ENCODE measurements around the gene CACNB1.

CACNB1 gene

DNA sequence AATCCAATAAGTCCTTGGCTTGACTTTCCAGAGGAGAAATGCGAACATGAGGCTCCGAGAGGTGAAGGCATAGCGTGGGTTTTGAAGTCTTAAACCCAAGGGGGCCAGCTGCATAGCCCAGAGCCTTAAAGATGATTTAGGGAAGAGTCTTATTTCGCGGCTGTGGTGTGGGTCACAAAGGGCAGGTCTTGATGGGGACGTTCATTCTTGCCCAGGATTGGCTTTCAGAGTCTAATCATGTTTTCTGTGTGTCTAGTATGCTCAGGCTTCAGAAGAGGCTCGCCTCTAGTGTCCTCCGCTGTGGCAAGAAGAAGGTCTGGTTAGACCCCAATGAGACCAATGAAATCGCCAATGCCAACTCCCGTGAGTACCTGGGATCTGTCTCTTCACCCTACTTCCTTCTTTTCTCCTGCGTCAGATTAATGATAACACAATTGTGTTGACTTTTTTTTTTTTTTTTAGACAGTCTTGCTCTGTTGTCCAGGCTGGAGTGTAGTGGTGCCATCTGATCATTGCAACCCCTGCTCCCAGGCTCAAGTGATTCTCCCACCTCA lies 3.6 kb upstream of the CACNB1 start:
- DNase-seq (ENCODE audit: low read depth in 2 of 2): no peak

DNA sequence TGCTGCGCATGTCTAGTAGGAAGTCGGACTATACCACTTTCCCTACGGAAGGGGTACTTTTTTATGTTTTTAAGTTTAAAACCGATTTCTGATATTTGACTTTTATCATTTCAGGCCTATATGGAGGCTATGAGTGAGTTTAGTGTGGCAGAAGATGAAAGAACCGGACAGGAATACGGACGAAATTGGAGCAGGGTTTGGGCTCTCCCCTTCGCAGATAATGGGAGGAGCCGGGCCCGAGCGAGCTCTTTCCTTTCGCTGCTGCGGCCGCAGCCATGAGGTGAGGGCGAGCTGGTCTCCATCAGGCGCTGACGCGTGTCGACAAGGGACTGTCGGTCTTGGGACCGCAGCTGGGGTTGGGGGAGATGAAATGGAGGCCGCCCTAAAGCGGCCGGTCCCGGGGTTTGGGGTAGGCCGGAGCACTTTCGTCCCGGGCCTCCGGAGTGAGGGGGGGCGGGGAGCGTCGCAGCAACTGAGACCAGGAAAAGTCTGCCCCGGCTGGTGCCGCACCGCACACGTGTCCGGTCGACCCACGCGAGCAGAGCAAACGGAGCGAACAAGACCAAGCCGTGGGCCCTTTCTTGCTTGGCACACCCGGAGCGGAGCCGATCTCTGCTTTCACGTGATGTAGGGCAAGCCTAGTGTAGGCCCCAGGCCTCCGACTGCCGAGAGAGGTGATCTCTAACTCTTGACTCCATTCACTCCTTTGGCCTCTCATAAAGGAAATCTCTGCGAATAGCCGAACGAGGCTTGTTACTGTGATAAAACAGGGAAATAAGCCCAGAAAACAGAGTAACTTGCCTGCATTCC lies 2.8 kb upstream of the CACNB1 start, which contains the start of gene RPL19:
Gene RPL19 (plus strand): TSS at position 214 of the 810 bp plus-strand sequence. CDS start 62 bp downstream, at position 276.
- peak; percentile 70 to 74 for DNase-seq (ENCODE audit: low read depth in 2 of 2)

GRCh38 chr17:39199820-39200069 lies 2.3 kb upstream of the CACNB1 start:
- peak; percentile 84 to 92 for DNase-seq (ENCODE audit: low read depth in 2 of 2)

DNA sequence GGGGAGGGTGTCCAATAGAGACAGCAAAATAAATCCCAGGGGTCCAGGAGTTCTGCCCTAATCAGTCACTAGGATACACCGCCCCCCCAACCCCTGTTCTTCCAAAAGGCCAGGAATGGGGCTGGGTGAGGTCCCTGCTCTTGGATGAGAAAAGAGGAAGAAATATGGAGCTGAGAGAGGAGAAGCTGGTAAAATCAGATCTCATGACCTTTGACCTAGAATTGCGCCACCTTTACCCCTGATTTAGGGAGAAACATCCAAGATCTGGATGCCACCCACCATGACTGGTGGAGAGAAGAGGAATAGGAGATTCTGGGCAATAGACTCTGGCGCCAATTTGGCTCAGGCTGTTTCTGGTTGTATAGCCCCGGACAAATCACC lies 707 bp upstream of the CACNB1 start:
- DNase-seq (ENCODE audit: low read depth in 2 of 2): no peak

GRCh38 chr17:39196808-39197291 lies 619 bp downstream of the CACNB1 start:
- DNase-seq (ENCODE audit: low read depth in 2 of 2): peak in 1 of 2 donors; percentile 32

DNA sequence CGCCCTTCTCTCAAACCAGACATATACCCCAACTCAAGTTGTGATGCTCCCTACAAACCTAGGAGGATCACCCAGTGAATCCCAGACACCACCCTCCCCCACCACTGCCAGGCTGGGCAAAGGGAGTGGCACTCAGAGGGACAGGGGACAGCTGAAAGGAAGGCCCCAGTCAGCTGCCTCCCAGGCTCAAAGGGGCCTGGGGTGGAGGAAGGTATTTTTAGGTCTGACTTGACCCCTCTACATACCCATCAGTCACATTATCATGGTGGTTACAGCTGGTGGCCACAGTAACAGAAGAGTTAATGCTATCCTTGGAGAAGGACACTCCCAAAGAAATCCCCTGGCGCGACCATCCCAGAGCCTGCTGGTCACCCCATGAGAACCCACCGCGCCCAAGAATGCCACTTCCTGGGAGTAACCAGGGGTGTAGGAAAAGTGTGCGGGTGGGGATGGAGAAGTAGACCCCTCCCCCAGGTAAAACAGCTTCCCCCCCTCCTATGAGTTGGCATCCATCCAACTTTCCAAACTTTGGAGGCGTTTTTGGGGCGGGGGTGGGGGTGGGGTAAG lies 1.1 kb downstream of the CACNB1 start:
- DNase-seq (ENCODE audit: low read depth in 2 of 2): no peak

GRCh38 chr17:39195568-39196160 lies 1.8 kb downstream of the CACNB1 start:
- DNase-seq (ENCODE audit: low read depth in 2 of 2): no peak

GRCh38 chr17:39194985-39195524 lies 2.4 kb downstream of the CACNB1 start:
- DNase-seq (ENCODE audit: low read depth in 2 of 2): no peak

- no peak for DNase-seq (ENCODE audit: low read depth in 2 of 2)
Observed at GRCh38 chr17:39194089-39194984, 3.1 kb downstream of the CACNB1 start.

GRCh38 chr17:39193346-39193745 lies 4.1 kb downstream of the CACNB1 start:
- DNase-seq (ENCODE audit: low read depth in 2 of 2): no peak

GRCh38 chr17:39192901-39193300 lies 4.6 kb downstream of the CACNB1 start:
- no peak for DNase-seq (ENCODE audit: low read depth in 2 of 2)

DNA sequence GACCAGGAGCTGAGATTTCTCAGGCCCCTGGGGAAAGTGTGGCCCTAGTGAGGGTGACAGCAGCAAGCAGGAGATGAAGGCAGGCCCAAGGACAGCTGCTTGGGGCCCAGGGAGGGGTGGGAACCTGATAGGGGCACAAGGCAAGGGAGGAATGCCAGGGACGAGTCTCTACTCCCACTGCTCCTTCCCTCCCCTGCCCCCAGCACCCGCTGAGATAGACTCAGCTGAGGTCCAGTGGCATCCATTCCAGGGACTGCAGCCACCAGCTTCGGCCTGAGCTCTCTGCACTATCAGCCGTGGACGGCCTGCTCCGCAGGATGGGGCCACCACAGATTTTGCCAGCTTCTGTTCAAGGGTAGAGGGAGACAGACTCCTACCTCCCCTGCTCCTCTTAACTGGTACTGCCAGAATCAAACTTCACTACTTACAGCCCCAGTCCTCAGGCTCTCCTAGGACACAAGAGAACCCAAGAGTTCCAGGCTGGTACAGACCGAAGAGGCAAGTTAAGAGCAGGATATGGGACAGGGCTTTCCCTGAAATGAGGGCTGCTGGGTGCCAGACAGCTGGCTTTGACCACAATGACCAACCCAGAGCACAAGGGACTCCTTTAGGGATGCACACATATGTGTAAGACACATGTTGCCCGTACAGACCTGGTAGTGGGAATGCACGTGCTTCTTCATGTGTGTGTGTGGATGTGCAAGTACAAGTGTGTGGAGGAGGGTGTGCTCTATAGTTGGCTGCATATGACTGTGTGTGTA lies 5.5 kb downstream of the CACNB1 start:
- DNase-seq (ENCODE audit: low read depth in 2 of 2): no peak

DNA sequence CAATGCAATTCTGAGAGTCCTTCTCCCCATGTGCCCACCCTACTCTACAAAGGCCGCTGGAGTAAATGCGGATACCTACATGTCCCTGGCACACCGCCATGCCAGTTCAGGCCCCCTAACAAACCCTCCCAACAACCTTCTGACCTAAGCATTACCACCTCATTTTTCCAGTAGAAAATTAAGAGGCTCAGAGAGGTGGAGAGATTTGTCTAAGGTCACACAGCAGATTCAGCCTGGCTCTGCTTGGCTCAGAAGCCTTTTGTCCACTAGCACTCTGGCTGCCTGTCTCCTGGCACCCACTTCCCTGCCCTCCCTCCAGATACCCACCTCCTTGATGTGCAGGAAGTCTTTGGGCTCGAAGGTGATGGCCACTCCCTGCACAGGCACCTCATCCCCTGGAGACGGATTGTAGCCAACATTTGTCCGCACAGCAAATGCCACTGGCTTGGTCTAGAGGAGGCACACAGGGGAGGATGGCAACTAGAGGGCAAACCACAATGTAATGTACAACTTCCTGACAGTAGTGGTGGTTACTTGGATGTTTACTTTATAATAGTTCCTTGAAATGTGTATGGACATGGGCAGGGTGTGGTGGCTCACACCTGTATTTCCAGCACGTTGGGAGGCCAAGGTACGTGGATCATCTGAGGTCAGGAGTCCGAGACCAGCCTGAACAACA lies 10.2 kb downstream of the CACNB1 start:
- no peak for DNase-seq (ENCODE audit: low read depth in 2 of 2)

- DNase-seq (ENCODE audit: low read depth in 2 of 2): no peak
Observed at GRCh38 chr17:39186481-39187002, 10.9 kb downstream of the CACNB1 start.

DNA sequence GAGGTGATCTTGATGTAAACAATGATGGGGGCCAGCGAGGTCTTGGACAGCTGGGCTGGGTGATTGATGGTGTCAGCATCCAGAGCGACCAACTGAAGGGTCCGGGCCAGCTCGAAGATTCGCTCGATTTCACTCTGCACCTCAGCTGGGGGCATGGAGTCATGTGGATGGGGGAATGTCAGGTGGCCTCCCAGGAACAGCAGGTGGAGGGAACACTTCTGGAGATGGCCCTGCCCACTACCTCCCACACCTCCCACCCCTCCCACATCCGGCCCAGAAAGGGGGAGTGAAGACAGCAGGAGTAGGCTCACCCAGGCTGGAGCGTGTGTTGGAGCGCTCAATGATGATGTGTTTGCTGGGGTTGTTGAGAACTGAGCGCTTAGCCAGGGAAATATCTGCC lies 13.7 kb downstream of the CACNB1 start:
- DNase-seq (ENCODE audit: low read depth in 2 of 2): no peak

- no peak for DNase-seq (ENCODE audit: low read depth in 2 of 2)
Observed at GRCh38 chr17:39183045-39183444, 14.4 kb downstream of the CACNB1 start.

- no peak for DNase-seq (ENCODE audit: low read depth in 2 of 2)
Observed at GRCh38 chr17:39181303-39181702, 16.2 kb downstream of the CACNB1 start.

DNA sequence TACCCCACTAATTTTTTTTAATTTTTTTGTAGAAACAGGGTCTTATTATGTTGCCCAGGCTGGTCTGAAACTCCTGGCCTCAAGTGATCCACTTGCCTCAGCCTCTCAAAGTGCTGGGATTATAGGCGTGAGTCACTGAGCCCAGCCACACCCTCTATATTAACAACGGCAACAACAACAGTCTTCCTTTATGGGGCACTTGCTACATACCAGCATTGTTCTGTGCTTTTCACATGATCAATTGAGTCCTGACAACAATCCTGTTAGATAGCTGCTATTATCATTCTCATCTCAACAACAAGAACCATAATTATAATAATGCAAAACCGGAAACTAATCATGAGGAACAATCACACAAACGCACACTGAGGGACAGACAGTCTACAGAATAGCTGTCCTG lies 18.9 kb downstream of the CACNB1 start:
- DNase-seq (ENCODE audit: low read depth in 2 of 2): no peak

DNA sequence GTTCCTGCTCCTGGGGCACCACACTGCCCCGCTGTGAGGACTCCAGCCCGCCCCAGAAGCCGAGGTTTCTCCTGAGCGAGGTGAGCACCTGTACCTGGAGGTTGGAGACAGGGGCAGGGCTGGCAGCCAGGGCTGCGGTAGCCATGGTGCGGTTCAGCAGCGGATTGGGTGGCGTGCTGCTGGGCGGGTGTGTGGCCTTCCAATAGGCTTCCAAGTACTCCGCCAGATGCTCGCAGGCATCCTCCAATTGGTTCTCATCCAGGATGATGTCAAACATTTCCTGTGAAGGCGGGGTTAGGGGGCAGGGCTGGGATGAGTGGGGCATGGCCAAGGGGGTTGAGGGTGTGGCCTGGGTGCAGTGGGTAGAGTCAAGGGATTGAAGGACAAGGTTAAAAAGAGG lies 20.2 kb downstream of the CACNB1 start:
- DNase-seq (ENCODE audit: low read depth in 2 of 2): no peak

GRCh38 chr17:39175695-39176093 lies 21.8 kb downstream of the CACNB1 start:
- no peak for DNase-seq (ENCODE audit: low read depth in 2 of 2)
